ENCODE data around the gene ACOT7.

The ACOT7 gene

DNA sequence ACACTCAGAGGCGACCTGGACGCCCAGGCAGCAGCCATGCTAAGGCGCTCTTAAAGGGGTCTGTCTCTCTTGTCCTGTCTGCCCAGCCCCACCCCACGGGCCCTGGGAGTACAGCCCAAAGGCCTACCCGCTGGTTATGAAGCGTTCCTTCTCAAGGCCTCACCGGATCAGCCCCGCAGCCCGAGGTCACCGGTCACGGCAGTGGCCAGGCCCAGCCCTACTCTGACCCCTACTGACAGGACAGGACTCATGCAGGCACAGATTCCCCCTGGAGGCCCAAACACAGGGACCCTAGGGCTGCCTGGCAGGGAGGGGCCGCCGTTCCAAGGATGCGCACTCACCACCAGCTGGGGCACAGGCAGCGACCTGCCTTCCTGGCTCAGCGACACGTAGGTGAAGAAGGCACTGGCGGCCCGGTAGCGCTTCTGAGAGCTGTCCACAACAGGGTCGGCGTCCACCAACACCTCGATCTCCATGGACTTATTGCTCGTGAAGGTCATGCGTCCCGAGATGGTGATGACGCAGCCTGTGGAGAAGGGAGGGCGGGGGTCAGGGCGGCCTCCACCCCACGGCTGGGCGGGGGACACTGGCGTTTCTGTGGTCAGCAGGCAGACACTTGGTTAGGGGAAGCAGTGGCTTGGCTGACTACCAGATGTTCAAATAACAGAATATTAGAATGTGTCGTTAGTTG lies 112.7 kb downstream of the ACOT7 start:
- DNase-seq = no peak

DNA sequence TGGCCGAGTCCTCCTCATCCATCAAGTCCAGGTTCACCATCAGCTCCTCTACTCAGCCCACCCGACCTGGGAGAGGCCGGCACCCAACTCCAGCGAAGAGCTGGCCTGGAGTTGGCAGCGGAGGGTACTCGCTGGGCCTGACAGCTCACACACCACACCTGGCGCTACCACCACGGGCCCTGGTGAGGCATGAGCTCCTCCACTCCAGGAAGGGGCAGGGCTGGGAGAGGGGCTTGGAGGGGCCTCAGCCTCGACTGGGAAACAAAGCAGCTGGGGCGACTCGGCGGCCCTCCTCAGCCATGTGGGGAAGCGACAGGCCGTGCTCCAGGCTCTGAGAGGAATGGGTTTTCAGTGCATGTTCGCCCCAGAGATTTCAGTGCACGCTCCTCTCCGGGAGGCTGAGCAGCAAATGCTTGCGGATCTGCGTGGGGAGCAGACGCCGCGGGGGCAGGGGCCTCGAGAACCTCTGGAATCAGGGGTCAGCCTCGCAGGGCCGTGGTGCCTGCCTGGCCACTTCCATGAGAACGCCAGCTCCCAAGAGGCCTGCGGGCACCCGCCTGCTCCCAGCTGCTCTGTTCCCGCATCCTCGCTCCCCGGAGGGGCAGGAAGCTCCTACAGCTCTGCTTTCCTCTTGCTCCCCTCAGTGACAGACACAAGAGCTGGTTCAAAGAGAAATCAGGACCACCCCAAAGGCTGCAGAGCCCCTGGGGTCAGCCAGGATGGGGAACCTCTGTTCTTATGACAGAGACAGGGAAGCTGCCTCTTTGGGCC lies 113.8 kb downstream of the ACOT7 start:
- no peak for DNase-seq

DNA sequence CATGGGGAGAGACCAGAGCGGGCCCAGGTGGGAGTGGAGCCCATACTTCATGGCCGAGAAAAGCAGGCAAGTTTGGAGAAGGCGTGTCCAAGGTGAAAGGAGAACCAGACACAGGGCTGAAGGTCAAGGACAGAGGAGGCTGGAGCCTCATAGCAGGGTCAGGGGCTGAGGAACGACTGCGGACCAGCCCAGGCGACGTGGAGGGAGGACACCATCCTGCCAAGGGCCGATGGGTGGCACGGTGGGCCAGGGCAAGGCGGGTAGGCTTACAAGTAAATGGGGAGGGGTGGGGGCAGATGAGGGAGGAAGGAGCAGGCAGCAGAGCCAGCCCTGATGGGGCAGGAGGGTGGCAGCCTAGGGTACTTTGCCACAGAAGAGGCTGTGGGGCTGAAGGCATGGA lies 114.5 kb downstream of the ACOT7 start:
- no peak for DNase-seq

DNA sequence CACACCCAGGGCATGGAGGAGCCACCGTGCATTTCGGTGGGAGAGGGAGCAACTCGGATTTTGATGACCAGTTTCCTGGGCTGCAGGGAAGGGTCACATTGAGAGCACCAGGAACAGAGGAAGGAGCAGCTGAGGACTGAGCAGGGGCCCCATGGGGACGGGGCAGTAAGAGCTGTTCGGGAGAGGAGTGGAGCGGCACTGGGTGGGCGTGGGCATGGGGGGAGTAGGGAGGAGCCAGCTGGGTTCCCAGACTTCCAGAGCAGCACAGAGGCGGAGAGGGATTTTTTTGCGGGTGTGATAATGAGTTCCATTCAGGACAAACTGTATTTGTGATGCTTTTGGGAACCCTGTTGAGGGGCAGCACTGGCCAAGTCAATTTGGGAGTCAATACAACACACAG lies 115.3 kb downstream of the ACOT7 start:
- no peak for DNase-seq

DNA sequence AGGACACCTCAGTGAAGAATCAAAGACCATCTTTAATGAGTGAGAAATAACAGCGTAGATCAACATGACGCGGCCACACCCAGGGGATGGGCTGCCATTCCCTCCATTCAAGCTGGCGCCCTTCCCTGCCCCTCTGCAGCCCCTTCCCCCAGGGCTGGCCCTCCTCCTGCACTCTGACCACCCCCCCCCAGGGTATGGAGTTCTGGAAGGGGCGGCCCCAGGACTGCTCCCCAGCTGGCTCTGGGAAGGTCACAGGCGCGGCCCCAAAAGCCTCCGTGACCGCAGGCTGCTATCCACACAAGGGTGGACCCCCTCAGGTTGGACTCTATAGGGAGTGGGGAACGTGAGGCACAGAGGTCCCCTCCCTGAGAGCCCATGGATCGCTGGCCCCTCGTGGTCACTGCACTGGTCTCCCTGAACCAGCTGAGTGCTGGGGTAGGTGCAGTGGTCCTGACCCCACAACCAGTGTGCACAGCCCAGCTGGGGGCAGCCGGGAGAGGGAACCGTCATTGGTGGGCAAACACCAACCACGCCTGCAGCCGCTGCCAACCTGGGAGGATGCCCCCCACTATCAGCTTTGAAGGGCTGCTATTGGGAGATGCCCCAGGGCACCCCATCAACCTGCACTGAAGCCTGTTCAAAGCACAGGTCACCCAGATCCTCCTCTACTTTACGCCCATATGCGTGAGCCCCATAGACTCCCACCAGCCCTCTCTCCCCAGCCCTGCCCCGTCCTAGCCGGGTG lies 116.6 kb downstream of the ACOT7 start:
- DNase-seq = no peak

DNA sequence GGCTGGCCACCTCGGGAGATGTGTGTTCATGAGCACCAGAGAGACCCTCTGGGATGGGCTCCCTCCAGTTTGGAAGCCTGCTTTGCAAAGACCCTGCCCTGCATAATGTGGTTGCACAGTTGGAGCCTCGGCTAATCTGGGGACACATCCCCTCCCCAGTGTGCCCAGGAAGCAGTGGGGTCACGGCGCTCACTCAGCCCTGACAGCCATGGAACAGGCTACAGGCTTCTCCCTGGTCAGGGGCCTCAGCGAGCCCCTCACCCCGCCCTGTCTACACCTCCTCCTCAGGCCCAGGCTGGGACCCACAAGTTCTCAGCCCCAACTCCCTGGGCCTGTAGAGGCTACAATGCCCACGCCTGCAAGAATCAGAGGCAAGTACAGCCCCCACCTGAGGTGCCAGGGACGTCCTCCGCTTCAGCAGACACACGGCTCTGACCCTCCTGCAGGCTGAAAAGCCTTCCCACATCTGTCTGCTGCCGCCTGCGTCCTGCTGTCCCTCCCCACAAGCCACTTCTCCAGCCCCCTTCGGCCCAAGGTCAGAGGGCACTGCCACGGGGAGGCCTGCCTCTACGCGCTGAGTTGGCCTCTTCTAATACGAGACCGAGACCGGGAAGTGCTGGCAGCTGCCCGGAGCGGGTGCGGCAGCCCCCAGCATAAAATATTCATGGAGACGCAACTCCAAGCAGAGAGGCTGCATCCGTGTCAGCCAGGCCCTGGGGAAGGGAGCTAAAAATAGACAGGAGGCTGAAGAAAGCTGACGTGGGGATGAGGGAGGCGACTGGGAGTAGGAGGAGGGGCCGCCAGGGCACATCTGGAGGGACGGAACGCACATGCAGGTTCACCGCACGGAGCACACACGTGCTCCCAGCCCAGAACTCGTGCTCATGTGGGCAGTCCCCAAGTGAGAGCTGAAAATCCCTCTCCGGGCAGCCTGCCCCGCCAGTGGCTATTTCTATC lies 117.5 kb downstream of the ACOT7 start:
- DNase-seq = no peak

DNA sequence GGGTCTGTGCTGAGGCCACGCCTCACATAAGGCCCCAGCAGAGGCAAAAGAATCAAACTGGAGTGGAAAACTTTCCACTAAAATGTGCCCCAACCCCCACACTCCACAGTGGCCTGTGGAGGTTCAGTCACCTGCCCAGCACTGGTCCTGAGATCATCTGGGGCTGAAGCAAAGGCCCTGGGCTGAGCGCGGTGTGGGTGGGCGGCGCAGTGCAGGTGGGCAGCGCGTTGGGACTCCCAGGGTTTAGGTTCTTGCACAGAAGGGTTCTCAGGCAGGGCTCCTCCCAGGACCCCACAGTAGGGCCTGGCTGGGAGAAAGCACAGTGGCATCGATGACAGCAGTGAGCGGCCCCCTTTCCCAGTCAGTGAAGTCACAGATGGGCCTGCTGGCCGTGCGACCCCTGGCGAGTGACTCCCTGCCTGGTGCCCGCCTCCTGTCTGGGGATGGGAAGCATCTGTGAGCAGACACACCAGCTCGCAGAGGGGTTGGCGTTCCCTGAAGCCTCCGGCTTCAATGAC lies 118.9 kb downstream of the ACOT7 start:
- DNase-seq = no peak

DNA sequence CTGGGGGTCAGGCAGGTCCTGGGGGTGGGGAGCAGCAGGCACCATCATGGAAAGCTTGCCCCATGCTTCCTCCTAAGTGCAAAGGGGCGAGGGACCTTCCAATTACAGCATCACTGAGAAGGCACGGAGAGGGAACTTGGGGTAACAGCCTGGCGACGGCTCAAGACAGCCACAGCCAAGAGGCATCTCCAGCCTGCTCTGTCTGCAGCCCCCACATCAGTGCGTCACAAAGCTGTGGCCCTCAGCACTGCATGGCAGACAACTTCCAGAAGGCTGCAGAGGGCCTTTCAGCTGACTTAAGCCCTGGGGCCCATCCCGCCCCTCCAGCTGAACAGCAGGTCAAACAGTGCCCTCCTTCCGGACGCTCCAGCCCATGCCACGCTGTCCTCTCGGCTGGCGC lies 119.5 kb downstream of the ACOT7 start:
- DNase-seq = no peak

DNA sequence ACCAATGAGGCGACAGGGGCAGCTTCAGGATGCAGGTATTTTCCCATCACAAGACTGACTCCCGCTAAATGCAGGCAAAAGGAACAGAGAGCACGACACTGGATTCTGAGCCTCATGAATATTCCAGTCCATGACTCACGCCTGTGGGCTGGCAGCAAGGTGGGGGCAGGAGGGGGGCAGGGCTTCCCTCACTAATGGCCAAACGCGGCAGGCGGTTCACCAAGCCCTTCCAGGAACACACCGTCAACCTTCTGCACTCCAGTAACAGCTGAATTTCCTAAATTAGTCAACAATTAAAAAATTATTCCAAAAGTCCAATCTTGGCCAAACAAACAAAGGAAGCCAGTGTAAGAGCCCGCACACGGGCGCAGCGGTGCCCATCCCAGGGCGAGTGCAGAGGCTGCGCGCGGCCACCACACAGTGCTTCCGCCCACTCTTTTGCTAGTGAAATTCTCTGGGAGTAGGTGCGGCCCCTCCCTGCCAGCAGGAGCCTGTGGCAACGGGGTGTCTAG lies 120.1 kb downstream of the ACOT7 start:
- no peak for DNase-seq

DNA sequence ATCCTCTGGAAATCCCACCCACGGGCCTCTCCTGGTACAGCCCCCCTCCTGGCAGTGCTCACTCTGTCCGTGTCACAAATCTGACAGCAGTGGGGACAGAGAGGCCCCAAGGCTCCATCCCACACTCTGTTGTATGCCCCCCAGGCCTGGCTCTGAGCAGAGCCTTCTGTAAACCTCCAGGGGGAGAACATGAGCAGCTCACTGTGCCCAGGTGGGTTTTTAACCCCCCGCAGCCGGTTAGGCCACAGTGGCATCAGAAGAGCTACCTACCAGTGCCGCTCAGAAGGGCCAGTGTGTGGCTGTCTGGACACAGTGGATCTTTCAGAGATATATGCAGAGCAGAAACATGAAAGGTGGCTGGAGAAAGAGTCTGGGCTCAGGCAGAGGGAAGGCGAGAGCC lies 120.7 kb downstream of the ACOT7 start:
- no peak for DNase-seq

DNA sequence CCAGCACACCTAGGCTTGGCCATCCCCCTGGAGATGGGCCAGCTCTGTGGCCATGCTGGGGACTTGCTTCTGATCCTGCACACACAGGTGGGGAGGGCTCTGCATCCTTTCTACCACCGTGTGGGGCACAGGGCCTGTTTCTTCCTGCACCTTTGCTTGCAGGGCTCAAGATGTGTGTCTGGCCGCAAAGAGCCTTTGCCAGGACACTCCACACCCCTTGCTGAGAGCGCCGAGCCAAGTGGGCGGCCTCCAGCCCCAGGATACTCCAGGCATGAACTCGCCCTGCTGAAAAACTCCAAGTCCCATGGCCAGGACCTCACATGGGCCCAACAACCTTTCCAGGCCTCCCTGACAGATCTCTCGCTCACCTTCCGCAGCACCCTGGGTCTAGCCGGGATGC lies 121.1 kb downstream of the ACOT7 start:
- no peak for DNase-seq

DNA sequence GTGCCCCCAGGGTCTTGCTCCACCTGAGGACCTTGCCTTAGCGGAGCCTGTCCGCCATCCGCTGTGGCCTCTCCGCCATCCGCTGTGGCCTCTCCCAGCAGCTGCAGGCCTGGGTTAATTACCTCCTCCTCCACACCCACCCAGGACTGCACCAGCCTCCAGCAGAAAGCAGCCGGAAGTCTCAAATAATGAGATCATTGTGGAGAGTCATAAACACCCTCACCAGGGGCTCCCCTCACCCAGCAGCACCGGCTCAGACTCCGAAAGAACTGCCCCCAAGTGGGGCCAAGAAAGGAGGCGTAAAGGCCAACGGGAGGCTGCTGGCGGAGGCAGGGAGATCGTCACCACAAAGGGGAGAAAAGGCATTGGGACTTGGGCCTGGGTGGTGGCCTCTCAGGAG lies 122.0 kb downstream of the ACOT7 start:
- DNase-seq = no peak

DNA sequence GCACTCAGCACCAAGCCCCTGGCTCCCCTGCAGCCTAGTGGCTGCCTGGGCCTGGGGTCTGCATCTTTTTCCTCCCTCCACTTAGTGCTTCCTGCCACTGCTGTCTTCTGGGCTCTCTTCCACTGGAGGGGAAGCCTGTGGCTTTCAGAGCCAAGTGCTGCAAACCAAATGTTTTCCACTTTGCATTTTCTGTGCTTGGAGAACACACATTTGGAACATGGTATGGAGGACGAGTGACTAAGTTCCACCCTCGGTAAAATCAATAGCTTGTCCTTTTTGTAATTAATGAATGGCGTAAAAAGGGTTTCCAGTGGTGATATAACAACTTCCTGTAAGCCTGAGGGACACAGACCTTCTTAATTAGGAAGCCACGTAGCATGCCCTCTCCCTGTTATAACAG lies 122.6 kb downstream of the ACOT7 start:
- DNase-seq = no peak

DNA sequence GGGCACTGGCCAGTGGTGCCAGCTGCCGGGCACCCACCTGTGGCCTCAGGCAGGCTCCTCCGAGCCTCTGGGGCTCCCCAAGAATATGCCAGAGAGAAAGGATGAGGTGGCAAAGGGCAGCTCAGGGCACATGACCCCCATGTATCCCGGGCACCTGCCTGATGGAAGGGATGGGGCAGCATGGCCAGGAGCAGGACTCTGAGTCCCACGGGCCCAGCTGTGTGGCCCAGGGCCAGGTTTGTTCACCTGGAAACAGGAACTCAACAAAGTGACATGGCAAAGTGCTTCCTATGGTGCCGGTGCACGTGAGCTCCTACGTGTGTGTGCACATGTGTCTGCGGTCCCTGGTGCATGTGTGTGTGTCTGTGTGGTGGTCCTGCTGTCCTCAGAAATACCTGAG lies 123.2 kb downstream of the ACOT7 start:
- no peak for DNase-seq

DNA sequence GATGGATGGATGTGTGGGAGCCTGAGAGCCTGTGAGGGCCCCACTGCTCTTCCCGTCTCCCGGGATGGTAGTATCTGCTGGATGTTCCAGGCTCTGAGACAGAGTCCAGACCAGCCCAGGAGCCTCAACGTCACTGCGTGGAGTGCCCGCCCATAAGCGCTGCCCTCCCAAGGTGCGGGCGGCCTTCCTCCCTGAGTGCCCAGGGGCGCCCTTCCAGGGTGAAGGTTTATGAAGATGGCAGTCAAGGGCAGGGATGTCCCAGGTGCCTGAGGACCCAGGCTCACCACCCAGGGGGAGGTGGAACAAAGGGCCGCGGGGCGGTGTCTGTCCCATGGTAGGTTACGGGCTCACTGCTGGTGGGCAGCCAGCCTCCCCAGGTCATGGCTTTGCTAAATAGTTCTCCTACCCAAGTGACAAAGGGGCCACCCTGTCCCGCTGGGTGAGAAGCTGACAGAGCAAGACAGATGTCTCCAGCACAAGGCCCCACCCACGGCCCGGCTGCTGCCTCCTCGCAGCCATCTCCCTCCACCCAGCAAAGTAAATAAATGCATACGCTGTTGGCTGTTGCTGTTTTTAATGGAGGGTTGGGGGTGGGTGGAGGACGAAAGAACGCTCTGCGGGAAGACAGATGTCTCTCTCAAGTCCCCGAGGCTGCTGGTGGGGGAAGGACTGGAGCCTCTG lies 123.7 kb downstream of the ACOT7 start:
- no peak for DNase-seq

DNA sequence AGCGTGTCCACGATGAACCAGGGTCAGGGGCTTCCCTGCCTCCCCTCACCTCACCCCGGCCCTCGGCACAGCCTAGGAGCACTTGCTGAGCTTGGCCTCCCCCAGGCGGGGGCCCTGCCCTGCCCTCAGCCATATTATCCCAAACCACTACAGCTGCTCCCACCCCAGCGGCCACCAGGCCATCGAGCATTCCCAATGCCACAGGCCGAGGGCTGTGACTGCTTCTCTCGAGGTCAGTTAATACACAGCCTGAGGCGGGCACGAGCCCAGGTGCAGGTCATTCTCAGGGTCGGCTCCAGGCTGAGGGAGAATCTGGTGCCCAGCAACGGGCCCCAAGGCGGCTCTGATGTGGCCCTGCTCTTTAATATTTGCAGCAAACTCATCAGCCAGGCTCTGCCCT lies 124.3 kb downstream of the ACOT7 start:
- DNase-seq = no peak

DNA sequence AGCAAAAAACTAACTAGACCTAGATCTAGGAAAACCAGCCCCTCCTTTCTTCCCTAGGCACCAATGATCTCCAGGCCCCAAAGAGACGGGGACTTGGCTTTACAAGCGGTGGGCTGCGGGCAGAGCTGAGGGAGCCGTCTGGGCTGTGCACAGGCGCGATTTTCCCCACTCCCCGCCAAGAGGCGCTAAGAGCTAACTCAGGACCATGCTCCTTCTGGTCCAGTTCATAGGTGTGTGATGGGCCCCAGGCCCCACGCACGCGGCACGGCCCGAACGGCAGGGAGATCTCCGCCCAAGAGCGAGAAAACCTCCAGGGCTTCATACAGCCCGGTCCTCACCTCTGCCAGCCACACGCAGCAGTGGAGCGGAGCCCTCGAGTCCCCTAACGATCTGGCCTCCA lies 125.2 kb downstream of the ACOT7 start:
- DNase-seq = no peak

DNA sequence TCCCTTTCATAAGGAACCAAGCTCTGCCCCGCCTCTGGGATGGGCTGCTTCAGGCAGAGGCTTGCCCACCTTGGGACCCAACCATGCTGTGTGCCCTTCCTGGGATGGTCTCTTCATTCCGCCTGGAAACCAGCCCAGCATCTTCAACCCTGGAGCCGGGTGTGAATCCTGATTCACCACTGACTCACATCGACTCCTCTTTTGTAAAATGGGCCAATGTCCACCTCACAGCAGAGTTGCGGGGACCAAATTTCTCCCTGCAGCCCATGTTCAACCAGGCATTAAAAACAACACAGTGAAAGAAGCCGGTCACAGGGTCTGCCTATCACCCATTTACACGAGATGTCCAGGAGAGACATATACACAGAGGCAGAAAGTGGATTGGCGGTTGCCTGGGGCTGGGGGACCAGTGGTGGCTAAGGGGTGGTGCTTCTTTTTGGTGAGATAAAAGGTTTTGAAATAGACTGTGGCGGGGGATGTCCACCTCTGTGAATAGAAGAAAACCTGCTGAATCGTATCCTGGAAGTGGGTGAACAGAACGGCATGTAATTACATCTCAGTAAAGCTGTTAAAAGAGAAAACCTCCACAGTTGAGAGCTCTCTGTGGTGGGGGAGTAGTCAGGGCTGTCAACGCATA lies 125.8 kb downstream of the ACOT7 start:
- DNase-seq = no peak

DNA sequence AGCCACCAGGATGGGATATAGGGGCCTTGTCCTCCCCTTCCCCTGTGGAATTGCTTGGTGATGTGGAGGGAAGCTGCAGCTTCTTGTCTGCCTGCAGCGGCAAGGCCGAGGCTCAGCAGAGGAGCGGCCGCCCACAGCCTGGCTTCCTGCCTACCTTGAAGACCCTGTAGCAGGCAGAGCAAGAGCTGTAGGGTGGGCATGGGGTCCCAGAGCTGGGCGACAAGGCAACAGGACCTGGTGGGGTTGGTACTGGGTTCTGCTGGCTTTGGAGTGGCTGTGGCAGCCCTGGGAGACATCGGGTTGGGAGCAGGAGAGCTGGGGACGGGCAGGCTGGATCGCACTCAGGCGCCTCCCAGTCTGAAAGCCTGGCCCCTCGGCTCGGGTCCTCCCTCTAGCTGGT lies 126.9 kb downstream of the ACOT7 start:
- no peak for DNase-seq

DNA sequence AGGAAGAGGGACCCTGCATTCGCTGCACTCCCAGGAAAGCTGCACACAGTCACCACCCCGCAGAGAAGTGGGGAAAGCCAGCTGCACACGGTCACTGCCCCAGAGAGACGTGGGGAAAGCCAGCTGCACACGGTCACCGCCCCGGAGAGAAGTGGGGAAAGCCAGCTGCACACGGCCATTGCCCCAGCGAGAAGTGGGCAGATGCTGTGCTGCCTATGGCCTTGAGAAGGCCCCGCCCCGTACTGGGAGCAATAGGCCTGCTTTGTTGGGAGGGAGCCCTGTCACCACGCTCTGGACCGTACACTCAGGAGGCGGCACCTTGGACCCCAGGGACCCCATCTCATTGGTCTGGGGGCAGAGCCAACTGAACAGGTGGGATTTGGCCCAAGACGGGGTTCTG lies 128.4 kb downstream of the ACOT7 start:
- no peak for DNase-seq

DNA sequence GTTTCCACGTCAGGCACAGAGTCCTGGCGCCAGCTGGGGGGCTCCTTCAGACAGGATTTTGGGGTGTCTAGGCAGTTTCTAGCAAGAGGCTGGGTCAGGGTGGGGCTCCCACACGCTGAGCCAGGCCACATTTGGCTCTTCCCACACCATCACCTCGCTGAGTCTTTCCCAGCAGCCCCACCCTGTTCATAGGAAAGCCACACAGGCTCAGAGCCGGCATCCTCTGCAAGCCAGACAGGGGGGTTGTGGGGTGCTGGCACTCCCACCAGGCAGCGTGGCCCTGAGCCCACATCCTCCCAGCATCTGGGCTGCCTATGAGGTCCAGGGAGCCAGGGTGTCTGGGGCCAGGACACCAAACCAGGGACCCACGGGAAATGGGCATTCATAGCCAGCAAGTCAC lies 129.9 kb downstream of the ACOT7 start:
- DNase-seq = no peak
